Activated naive CD4-positive, alpha-beta T cell treated with anti-CD3 and anti-CD28 coated beads, Interleukin-2, amount 50 U/mL, for 16 hours (primary cell): ENCODE measurements around the gene IL17RD.

Source experiments
- DNase-seq: peaks from one replicate; pipeline ENCODE4 v3.0.0-alpha.2; 2020

The IL17RD gene

DNA sequence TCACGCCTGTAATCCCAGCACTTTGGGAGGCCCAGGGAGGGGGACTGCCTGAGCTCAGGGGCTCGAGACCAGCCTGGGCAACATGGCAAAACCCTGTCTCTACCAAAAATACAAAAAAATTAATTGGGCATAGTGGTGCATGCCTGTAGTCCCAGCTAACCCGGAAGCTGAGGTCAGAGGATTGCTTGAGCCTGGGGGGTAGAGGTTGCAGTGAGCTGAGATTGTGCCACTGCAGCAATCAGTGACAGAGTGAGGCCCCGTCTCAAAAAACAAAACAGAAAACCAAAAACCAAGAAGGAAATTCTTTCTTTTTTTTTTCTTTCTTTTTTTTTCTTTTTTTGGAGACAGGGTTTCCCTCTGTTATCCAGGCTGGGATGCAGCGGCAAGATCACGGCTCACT lies 101.2 kb downstream of the IL17RD start:
- DNase-seq = no peak

DNA sequence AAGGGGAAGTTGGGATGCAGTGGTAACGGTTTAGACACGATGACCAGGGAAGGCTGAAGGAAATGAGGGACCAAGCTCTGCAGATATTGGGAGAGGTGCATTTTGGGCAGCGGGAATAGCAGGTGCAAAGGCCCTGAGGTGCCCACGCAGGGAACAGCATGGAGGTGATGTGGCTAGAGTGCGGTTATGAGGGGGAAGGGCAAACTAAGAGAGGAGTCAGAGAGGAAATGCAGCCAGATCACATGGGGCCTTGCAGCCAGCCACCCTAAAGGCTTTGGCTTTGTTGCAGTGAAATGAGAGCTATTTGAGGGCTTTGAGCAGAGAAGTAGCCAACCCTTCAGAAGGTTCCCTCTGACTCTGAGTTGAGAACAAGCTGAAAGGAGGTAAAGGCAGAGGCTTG lies 102.1 kb downstream of the IL17RD start:
- DNase-seq = no peak

- DNase-seq = no peak
These were observed 103.0 kb downstream of the IL17RD start for GRCh38 chr3:57062101-57062631.

DNA sequence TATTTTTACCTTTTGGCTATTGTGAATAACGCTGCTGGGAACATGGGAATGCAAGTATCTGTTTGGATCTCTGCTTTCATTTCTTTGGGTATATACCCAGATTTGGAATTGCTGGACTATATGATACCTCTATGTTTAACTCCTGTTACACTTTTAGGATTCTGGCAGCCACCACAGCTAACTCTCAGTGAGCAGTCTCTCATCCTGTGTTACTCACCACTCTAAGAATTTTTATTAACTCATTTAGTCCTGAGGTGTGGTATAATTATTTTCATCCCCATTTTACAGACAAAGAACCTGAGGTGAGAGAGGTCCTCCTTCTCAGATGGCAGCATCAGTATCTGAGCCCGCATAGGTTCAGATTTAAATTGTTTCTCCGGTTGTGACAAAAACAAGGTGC lies 103.6 kb downstream of the IL17RD start:
- DNase-seq = no peak

- no peak for DNase-seq
These were observed 104.9 kb downstream of the IL17RD start, which contains the start of gene SPATA12 for GRCh38 chr3:57060089-57060821. Gene SPATA12 (plus strand): TSS chr3:57060664. CDS start chr3:57073695, 13,031 bp downstream.

DNA sequence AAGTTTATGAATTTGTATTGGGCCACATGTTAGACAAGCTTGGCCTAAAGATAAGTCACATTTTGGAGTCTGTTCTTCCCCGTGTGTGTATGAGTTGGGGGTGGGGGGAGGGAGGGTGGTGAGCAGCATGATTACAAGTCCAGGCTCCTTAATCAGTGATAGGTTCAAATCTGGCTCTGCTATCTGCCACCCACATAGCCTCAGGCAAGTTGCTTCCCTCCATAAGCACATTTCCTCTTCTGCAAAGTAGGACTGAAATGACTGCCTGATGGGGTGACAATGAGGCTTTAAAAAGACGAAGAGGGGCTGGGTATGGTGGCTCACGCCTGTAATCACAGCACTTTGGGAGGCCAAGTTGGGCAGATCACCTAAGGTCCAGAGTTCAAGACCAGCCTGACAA lies 105.7 kb downstream of the IL17RD start:
- DNase-seq = no peak

- DNase-seq = no peak
These were observed 107.8 kb downstream of the IL17RD start for GRCh38 chr3:57057351-57057750.

- DNase-seq = no peak
These were observed 112.0 kb downstream of the IL17RD start for GRCh38 chr3:57053122-57053521.

- DNase-seq = no peak
These were observed 112.5 kb downstream of the IL17RD start for GRCh38 chr3:57052662-57053061.

GRCh38 chr3:57048728-57049127 lies 116.4 kb downstream of the IL17RD start:
- no peak for DNase-seq

GRCh38 chr3:57048052-57048671 lies 117.0 kb downstream of the IL17RD start:
- DNase-seq = no peak

DNA sequence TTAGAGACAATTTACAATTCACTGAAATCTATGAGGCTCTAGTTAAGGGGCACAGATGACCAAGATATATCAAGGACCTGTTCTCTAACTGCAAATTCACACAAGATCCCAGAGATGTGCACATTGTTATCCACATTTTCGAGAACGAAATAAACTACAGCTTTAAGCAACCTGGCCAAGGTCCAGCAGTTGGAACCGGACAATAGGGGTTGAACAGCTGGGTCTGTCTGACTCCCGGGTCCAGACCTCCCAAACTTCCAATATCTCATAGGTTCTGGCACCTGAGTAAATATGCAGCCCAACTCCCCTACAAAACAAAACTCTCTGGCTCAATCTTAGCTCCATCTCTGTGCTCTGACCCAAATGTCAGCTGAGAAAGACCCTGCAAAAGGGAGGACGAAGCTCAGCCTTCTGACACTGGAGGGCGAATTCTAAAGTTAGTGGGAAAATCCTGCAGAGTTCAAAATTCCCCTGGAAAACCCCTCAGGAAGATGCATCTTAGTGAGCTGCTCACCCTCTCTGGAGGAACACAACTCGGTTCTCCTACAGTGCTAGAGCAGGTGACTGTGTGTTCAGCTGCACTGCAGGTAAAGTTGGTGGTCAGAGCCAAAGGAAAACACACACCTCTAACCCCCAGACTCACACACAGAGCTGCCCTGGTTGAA lies 118.9 kb downstream of the IL17RD start:
- no peak for DNase-seq

DNA sequence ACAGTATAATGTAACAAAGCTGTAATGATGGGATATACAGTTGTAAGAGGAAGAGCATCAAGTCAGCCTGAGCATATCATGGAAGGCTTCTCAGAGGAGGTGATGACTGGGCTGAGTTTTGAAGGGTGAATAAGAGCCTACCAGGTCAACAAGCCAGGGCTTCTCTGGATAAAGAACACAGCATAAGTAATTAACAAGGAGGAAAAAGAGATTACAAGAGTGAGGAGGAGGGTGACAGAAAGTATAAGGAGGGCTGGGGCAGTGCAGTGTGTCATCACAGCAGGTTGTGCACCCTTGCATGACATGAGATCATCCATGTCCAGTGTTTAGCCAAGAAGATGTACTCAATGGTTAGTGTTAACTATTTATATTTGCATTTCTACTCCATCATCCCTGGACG lies 121.6 kb downstream of the IL17RD start:
- DNase-seq = no peak

GRCh38 chr3:57041674-57042073 lies 123.5 kb downstream of the IL17RD start:
- no peak for DNase-seq
